Testis (tissue), 2 donors: Measurements from ENCODE around the gene SPRR1A.

ENCODE experiments used
- CTCF ChIP-seq, 3 experiments: fragments of 450-650 bp in 2 of 3; fragments of 200-600 bp in 1 of 3; sonication (generic) in 1 of 3; IDR thresholded peaks; one replicate each; pipeline ENCODE4 v1.5.1; 2016 to 2019; ENCODE audit warnings: antibody characterized with exemption in 3 of 3, mild to moderate bottlenecking in 2 of 3, moderate library complexity in 1 of 3
- POLR2A ChIP-seq: fragments of 450-650 bp; IDR thresholded peaks from one replicate; pipeline ENCODE4 v1.6.1; 2017; ENCODE audit warnings: antibody characterized with exemption, mild to moderate bottlenecking, moderate library complexity

- no peak for TF ChIP-seq POLR2A
- no peak for TF ChIP-seq CTCF (IDR thresholded peaks at IDR 0.05)
Observed at GRCh38 chr1:152968248-152968647, 15.6 kb upstream of the SPRR1A start.
